HG02884 (cell line): Measurements from ENCODE around the gene ADARB2.
"Not testable (repeated sequence)": the region's sequence is repeated elsewhere in the genome, so short reads cannot be mapped to it uniquely, and the experiment has no call there.

Source experiments
- ATAC-seq: cut with Tn5 transposase; IDR thresholded peaks from one replicate; pipeline ENCODE4 v1.9.1; 2021; ENCODE audit warnings: mild to moderate bottlenecking, moderate library complexity; ENCODE audit not compliant: unreplicated experiment

The ADARB2 gene

DNA sequence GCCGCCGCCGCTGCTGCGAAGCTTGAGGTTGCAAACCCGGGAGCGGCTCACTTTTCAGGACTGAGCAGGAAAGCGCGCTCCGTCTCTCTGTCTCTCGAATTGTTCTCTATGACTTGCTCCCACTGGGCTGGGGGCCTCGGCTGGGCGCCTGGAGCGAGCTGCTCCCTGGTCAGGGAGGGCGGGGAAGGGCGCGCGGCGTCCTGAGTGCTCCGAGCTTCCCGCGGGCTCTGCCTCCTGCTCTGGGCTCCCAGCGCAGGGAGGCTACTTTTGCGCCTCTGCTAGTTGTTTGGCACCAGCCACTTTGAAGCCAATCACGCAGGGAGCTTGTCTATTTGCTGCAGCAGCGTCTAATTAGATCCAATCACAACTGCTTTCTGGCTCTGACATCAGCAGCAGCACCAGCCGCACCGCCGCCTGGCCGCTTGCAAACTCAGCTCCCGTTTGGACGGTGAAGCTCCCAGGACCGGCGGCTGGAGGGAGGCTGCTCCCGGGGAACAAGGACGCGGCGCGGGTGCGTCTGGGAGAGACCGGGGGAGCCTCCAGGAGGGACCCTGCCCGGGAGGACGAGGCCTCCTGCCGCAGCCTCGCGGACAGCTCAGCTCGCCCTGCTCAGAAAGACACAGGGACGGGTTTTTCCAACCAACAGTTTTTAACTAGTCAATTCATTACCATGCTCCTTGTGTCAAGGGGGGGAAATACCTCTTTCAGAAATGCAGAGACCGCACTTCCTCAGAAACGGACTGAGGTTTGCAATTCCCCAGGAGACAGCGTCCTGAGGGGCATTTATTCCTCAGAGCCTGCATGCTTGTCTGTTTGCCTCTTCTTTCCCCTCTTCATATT, at the start of gene ADARB2:
ADARB2 (minus strand) TSS at position 304 of the 840 bp plus-strand sequence.
- peak; percentile 69 for ATAC-seq

DNA sequence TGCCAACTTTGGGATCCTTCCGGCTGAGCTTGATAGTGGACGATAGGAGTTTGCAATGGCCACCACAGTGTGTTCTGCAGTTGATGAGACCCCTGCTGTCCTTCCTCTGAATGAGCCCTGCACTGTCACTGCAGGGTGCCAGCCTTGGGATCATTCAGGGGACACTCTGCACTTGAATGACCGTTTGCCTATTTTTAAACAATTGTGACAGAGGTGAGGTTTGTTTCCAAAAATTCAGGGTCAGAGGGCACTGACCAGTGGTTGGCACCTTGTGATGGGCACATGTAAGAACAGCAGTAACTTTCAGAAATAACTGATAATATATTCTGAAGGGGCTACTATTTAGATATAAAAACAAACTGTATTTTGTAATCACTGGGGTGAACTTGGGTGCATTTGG, 48.5 kb upstream of the ADARB2 start:
- no peak for ATAC-seq

DNA sequence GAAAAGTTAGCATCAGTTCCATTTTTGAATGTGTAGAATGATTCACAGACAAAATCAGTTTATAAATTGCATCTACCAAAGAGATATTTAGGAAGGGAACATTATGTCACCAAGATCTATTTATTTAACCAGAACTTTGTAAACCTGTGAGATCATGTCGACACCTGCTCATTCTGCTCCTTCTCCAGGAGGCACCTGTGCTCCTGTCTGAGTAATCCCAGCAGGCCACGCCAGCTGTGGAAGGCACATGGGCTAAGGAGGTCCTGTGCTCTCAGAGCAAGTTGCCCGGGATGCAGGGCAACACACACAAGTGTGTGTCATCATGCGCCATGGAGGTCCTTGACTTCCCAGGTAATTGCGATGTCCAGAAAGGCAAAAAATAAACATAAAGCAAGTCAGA, 45.5 kb upstream of the ADARB2 start:
- ATAC-seq = no peak

DNA sequence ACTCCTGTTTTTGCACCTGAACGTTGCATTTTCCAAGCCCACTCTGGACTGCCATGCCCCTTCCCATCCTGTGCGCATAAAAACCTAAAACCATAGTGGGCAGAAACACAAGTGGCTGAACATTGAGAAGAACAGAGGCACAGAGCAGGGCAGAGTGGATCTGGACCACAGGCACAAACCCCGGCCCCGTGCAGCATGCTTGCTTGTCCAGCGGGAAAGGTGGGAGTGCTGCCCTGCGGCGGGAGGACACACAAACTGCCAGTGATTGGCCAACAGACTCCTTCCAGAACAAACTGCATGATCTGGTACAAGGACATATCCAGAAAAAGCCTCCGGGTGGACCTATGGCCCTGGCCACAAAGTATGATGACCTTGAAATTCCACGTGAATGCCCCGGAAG, 42.5 kb upstream of the ADARB2 start:
- ATAC-seq = no peak

DNA sequence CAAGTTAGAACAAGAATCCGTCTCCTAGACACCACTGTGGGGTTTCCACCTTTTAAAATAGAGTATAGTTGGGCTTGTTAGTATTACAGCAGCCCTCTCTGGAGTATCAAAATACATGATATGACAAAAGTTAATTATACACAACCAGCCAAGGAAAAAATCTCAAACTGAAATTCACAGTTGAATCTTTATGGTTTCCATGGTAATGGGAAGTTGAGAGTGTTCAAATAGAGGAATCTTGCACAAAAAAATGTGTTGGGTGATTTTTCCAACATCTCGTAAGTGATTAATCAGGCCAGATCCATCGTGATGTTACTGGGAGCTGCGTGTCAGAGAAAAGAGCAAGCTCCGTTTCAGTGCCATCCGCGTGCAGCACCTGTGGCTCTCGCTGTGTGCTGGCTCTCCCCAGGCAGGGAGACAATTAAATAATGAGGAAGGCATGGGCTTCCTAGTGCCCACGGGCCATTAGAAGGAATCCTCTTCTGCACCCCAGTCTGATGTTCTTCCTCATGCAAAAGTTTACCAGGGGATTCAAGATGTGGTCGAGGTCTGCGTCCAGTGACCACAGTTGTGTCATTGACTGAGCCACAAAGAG, 41.1 kb upstream of the ADARB2 start:
- ATAC-seq = no peak

DNA sequence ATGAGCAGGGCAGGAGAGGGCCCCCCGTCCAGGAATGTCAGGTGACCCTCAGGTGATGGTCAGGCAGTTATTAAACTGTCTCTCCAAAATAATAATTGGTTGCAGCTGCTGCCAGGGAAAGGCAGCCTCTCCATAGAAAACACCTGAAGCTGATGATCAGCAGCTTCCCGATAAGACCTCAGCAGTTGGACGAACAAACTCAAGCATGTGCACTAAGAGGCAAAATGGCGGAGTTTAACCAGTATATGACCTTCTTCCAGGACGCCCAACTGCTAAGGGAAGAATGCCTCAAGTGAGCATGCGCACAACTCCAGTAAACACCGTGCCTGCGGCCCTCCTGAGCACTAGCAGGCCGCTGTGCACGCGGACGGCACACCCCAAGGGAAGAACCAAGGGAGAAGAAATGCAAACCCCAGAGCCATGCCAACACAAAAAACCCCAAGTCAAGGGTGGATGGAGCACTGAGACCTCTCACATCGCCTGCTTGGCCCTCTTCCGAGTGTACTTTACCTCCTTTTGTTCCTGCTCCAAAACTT, 38.9 kb upstream of the ADARB2 start:
- no peak for ATAC-seq

DNA sequence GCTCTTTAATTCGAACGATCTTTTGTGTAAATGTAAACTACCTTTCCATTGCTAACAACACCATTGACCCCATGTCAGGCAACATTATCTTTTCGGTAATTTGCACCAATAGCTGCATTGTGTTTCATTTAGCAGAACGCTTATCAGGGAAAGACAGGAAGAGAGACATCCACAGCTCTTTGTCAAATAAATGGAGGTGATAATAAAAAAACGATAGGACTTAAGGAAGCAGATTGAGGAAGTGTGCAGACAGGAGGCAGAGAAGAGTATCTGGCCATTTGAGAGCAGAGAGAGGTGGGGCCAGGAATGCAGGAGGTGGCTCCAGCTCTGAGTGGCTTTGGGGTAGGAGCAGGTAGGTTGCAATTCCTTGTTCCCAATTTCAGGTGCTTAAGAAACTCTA, 37.5 kb upstream of the ADARB2 start:
- ATAC-seq = no peak

DNA sequence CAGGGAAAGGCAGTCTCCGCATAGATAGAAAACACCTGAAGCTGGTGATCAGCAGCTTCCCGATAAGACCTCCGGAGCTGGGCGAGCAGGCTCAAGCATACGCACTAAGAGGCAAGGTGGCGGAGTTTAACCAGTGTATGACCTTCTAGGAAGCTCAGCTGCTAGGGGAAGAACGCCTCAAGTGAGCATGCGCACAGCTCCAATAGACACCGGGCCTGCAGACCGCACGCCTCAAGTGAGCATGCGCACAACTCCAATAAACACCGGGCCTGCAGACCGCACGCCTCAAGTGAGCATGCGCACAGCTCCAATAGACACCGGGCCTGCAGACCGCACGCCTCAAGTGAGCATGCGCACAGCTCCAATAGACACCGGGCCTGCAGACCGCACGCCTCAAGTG, 35.9 kb upstream of the ADARB2 start:
- not testable (repeated sequence) for ATAC-seq

DNA sequence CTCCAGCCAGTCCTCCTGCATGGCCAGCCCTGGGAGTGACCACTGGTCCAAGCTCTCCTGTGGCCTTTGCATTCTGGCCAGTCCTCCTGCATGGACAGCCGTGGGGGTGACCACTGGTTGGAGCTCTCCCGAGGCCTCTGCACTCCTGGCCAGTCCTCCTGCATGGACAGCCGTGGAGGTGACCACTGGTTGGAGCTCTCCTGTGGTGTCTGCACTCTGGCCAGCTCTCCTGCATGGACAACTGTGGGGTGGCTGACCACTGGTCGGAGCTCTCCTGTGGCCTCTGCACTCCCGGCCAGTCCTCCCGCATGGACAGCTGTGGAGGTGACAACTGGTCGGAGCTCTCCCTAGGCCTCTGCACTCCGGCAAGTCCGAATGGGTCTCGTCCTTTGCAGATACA, 28.7 kb upstream of the ADARB2 start:
- no peak for ATAC-seq

DNA sequence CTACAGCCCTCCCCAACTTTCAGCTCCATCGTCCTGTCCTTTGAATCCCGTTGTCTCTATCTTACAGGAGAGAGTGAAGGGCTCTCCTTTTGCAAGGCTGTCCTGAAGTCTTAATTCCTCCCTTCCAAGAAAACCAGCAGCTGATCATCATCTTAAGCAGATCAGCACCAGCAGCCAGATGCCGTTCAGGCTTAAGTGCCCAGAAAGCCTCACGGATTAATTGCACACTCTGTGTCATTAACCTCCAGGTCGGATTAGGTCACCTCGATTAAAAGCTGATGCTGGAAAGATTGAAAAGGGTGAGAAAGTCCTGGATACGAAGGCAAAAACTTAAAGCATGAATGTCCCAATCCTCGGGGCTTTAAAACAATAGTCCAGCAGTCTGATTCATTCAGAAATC, 24.8 kb upstream of the ADARB2 start:
- no peak for ATAC-seq

DNA sequence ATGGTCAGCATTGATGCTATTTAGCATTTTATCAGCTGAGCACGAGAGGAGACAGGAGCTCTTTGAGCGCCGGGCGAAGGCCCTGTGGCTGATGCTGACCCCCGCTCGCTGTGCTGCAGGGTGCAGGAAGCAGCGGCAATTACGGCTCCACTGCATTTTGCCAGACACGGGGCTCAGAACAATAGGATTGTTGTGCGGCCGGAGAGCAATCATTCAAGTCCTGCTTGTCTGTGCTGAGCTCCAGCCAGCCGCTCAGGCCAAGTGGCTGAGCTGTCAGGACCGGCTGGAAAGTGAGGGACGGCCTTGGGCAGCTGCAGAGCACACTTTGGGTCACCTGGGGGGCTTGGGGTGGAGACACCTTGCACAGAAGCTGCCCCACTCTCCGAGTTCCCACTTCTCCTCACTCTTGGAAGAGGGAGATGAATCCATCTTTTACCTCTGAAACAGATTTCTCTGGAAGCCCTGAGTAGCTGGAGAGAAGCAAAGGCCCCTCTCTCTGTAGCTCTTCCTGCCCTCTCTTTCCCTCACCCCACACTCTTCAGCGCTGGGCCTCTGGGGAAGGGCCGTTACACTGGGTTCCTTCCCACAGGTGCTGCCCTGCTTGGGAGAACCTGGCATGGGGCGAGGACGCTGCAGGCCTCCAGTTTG, 17.3 kb upstream of the ADARB2 start:
- ATAC-seq = no peak

DNA sequence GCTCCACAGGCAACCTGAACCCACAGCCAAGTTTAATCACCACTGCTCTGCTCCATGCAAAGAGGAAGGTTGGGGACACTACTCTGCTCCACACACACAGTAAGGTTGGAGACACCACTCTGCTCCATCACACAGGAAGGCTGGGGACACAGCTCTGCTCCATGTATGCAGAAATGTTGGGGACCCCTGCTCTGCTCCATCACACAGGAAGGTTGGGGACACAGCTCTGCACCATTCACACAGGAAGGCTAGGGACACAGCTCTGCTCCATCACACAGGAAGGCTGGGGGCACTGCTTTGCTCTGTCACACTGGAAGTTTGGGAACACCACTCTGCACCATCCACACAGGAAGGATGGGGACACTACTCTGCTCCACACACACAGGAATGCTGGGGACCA, 14.8 kb upstream of the ADARB2 start:
- ATAC-seq = no peak

DNA sequence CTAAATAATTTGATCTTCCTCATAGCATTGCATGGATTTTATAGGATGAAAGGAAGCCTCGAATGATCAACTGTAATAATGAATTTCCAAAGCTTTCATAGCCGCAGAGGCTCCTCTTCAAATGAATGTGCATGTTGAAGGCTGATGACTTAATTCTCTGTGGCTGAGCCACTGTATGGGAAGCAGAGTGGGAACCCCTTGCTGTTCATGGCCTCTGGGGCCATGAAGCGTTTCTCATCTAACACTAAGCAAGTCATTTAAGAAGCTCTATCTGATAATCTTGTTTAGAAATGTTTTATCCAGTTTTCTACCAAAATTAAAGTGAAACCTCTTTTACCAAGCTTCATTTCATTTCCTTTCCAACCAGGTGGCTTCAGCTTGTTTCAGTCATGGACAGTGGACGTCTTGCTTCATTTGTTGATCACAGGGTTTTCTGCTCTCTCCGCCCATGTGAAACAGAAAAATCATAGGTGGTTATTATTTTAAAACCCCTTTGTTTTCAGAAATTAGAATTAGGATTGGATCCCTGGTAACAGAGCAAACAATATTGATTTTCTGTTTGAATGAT, 10.3 kb upstream of the ADARB2 start:
- ATAC-seq = no peak

DNA sequence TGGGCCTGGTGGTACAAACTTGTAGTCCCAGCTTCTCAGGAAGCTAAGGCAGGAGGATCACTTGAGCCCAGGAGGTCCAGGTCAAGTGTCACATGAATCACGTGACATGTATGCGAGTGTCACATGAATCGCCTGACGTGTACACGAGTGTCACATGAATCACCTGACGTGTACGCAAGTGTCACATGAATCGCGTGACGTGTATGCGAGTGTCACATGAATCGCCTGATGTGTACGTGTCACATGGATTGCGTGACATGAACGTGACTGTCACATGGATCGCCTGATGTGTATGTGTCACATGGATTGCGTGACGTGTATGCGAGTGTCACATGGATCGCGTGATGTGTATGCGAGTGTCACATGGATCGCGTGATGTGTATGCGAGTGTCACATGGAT, 9.5 kb upstream of the ADARB2 start:
- no peak for ATAC-seq

DNA sequence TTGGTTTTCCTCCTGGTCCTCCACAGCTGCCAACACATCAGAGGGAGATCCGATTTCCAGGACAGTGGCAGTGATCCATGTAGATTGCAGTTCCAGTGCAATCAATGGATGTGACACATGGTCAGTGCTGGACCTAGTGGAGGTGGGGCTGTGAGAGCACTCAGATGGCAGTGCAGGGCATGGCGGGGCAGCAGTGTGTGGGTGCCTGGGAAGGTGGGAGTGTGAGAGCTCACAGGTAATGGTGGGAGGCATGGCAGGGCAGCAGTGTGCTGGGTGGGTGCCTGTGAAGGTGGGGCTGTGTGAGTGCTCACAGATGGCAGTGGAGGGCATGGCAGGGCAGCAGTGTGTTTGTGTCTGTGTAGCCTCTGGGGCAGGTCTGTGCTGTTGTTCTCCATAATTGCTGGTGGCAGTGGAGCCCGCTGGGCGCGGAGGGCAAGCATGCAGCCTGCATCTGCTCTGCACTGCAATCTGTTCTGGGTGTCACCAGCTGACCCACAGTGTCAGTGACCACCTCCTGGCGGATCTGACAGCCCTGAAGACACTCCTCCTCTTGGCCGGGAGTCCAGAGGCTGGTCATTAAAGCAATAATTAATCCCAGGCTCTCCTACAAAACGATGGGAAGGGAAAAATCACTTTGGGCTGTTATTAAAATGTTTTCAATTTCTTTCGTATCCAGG, 8.6 kb upstream of the ADARB2 start:
- no peak for ATAC-seq

DNA sequence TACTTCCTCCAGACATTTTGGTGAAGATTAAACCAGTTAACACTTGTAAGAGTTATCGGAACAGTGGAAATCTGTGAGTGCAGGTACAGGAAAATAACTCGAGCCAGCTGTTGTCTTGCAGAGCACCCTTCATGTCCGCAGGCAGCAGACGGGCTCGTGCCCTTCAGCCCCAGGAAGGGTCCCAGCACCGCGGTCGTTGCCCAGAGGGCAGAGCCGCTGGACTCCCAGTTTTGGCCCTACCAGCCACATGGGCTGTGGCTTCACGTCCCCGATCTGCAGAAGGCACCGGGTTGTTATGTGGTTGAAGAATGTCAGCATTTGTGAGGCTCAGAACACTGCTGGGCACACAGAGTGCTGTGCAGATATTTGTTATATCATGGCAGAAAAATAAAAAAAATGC, 7.2 kb upstream of the ADARB2 start:
- no peak for ATAC-seq

DNA sequence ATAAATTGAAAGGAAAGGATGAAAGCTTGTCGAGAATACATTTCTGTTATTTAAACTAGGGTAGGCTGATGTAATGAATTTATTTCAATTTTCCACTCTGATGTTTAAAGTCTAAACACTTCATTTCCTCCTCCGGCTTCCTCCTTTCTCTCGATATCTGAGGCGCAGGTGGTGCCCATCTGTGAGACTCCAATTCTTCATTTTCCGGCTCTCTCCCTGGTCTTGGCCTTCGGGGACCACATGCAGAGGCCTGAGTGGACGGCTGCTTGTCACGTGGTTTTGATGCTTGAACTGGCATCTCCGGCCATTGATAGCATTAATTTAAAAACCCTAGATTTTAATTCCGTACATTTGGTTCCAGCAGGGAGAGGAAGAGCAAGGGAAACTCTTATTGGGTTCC, 5.8 kb upstream of the ADARB2 start:
- no peak for ATAC-seq

DNA sequence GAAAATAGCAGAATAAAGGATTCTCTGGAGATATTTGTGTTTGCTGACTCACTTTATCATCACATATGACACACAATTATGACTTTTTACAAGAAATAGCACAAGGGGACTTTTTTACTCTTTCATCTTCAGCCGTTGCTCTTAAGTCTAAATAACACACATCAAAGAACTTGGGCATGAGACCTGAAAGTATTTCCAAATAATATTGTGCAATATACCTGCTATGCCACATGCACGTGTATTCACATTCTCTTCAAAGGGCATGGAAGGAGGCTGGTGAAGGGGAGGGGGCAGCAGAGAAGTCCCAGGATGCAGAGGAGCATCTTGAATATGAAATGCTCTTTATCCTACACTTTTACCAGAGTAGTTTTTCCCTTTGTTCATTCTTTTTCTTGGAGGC, 4.1 kb upstream of the ADARB2 start:
- ATAC-seq = no peak

DNA sequence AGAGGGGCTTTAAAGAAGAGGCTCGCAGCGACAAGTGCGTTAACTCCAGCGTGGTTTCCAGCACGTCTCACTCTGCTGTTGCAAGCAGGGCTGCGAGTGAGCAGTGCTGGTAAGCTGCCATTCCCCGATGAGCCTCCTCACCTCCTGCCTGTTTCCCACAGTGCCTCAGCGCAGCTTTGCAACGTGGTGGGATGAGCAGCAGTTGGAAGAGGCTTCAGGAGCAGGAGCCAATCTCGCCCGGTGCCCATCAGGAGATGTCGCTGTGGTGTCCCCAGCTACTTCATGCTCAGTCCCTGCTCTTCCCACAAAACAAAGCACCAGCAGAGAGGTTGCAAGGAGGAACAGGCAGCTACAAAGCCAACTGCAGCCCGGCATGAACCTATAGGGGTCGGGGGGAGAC, 2.4 kb upstream of the ADARB2 start:
- no peak for ATAC-seq

DNA sequence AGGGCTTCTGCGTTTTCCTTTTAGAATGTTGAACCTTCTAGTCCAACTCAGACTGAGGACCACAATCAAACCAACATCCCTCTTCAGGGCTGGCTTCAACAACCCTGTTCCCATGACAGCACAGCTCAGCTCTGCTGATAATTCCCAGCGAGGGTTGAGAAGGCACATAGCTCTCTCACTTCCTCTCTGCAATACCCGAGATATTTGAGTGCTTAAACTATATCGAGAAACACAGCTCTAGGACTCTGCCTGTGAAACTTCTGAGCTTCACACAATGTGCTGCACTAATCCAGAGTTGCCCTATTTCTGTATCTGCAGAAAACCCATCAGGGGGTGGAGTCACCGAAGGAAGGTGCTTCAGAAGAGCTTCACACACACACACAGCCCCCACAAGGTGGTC, 1.6 kb upstream of the ADARB2 start:
- ATAC-seq = peak; percentile 48

DNA sequence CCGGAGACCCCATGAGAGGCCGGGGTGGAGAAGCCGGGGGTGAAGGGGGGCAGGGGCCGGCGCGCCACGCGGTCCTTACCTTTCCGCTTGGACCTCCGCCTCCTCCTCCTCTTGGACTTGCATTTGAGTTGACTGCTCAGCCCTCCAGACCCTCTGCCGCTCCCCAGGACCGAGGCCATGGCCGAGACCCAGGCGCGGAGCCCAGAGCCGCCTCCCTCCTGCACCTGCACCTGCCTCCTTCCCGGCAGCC, 428 bp downstream of the ADARB2 start:
- ATAC-seq = peak; percentile 5
